LNCaP clone FGC (cell line): Measurements from ENCODE around the gene RSPRY1.
"Not testable (repeated sequence)": the region's sequence is repeated elsewhere in the genome, so short reads cannot be mapped to it uniquely, and the experiment has no call there.

Source experiments
- DNase-seq: peaks from one replicate; pipeline ENCODE4 v3.0.0-alpha.2; 2011; ENCODE audit warnings: low read depth
- H3K4me3 ChIP-seq: 2 replicates; pipeline ENCODE4 v1.5.1; 2011; ENCODE audit warnings: mild to moderate bottlenecking, low read depth, low read length, control low read depth
- CTCF ChIP-seq: IDR thresholded peaks from 2 replicates; pipeline ENCODE4 v1.5.1; 2012; ENCODE audit warnings: mild to moderate bottlenecking; ENCODE audit not compliant: control insufficient read depth, insufficient read depth; ENCODE audit errors: extremely low read depth

The RSPRY1 gene

GRCh38 chr16:57268804-57269800 is 83.0 kb downstream of the RSPRY1 start:
- no peak for DNase-seq
- TF ChIP-seq CTCF, result no peak
- no peak overlapping the region for H3K4me3 ChIP-seq

- no peak overlapping the region for H3K4me3 ChIP-seq
- no peak for DNase-seq
- no peak for TF ChIP-seq CTCF
Observed at GRCh38 chr16:57270221-57271062, 84.3 kb downstream of the RSPRY1 start.

- no peak overlapping the region for H3K4me3 ChIP-seq
- DNase-seq, result no peak
- no peak for TF ChIP-seq CTCF
Observed at GRCh38 chr16:57271063-57271345, 84.9 kb downstream of the RSPRY1 start.

GRCh38 chr16:57271867-57272495 is 85.9 kb downstream of the RSPRY1 start:
- no peak for DNase-seq
- TF ChIP-seq CTCF, result no peak
- no peak overlapping the region for H3K4me3 ChIP-seq

- no peak for DNase-seq
- H3K4me3 ChIP-seq, result no peak overlapping the region
- TF ChIP-seq CTCF, result no peak
Observed at GRCh38 chr16:57273359-57273758, 87.2 kb downstream of the RSPRY1 start.

GRCh38 chr16:57273826-57274225 is 87.7 kb downstream of the RSPRY1 start:
- H3K4me3 ChIP-seq, result no peak overlapping the region
- TF ChIP-seq CTCF, result no peak
- no peak for DNase-seq

GRCh38 chr16:57275946-57276345 is 89.8 kb downstream of the RSPRY1 start:
- not testable (repeated sequence) for H3K4me3 ChIP-seq, DNase-seq
